NB4 (cell line): Measurements from ENCODE around the gene VAV2.
"Not testable (repeated sequence)": the region's sequence is repeated elsewhere in the genome, so short reads cannot be mapped to it uniquely, and the experiment has no call there.

ENCODE experiments used
- DNase-seq: peaks from one replicate; pipeline ENCODE4 v3.0.0; 2010; ENCODE audit warnings: low read depth
- H3K4me3 ChIP-seq: one replicate; pipeline ENCODE4 v1.5.1; 2011; ENCODE audit warnings: mild to moderate bottlenecking, low read depth, low read length, moderate library complexity
- CTCF ChIP-seq: IDR thresholded peaks from one replicate; pipeline ENCODE4 v1.5.1; 2012; ENCODE audit warnings: low read depth, low read length
- MAX ChIP-seq: IDR thresholded peaks from 2 replicates; pipeline ENCODE4 v1.6.1; 2011; ENCODE audit warnings: low read depth, low read length
- MYC ChIP-seq: IDR thresholded peaks from 2 replicates; pipeline ENCODE4 v1.6.1; 2011; ENCODE audit warnings: low read depth, low read length
- POLR2A ChIP-seq: IDR thresholded peaks from 2 replicates; pipeline ENCODE4 v1.6.1; 2011; ENCODE audit warnings: mild to moderate bottlenecking; ENCODE audit not compliant: insufficient read length; ENCODE audit errors: extremely low read depth

The VAV2 gene

GRCh38 chr9:133992780-133993634 lies 883 bp upstream of the VAV2 start:
- TF ChIP-seq MAX (no peak), POLR2A (peak; percentile 36), CTCF (peak; percentile 34)
- peak overlapping the region; percentile 48 for H3K4me3 ChIP-seq
- DNase-seq: peak; percentile 74

DNA sequence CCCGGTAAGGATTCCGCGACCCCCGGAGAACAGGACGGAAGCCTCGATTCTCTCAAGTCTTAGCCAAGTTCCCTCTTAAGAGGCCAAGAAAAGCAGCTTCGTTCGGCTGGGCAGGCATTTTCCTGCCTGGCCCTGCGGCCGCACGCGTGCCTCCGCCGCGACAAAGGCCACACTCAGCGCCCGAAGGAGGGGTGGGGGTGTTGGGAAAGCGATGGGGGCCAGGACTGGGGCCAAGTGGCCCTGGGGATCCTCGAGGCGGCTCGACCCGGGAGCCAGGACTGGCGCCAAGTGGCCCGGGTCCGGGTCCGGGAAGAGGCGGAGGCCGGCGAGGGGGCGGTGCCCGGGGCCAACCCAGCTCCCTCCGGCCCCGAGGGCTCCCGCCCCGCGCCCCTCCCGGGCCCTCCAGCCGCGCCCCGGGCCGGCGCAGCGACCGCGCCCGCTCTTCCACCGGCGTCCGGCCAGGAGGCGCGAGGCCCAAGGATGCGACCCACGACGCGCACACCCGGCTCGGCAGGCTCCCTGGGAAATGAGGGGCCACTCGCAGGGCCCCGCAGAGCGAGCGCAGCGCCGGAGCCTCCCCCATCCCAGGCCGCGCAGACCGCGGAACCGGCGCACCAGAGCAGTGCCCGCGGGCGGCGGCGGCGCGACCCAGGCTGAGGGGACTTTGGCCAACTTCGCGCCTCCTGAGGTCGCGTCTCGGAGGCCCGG lies 756 bp downstream of the VAV2 start:
- no peak overlapping the region for H3K4me3 ChIP-seq
- DNase-seq: no peak
- no peak for TF ChIP-seq MAX
- TF ChIP-seq POLR2A: no peak
- TF ChIP-seq CTCF: no peak
- TF ChIP-seq MYC: no peak

GRCh38 chr9:133990366-133991213 lies 1.5 kb downstream of the VAV2 start:
- no peak for TF ChIP-seq POLR2A
- TF ChIP-seq MAX: no peak
- TF ChIP-seq CTCF: no peak
- no peak for TF ChIP-seq MYC
- no peak overlapping the region for H3K4me3 ChIP-seq
- no peak for DNase-seq

GRCh38 chr9:133989625-133990365 lies 2.3 kb downstream of the VAV2 start:
- no peak overlapping the region for H3K4me3 ChIP-seq
- DNase-seq: no peak
- TF ChIP-seq MAX (no peak), CTCF (no peak), POLR2A (no peak), MYC (no peak)

DNA sequence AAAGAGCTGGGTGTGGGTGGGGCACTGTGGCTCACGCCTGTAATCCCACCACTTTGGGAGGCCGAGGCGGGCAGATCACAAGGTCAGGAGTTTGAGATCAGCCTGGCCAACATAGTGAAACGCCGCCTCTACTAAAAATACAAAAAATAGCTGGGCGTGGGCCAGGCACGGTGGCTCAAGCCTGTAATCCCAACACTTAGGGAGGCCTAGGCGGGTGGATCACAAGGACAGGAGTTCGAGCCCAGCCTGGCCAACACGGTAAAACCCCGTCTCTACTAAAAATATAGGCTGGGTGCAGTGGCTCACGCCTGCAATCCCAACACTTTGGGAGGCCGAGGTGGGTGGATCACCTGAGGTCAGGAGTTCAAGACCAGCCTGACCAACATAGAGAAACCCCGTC lies 3.4 kb downstream of the VAV2 start:
- not testable (repeated sequence) for DNase-seq, H3K4me3 ChIP-seq
